ENCODE data around the gene HIVEP1.

The HIVEP1 gene

DNA sequence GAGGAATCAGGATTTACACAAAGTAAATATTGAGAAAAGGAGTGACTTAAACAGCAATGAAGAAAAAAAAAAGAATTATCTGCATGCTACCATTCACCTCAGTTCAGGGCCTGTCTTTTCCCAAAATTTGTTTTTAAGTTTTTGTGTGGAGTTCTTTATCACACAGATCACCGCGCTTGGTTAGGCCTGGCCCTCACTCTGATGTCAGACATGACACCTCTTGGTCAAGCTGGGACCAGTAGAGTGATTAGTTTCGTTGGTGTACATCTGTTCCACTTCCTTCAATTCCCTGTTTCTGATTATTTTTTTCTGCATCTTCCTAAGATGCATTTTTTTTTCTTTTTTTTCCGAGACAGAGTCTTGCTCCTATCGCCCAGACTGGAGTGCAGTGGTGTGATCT lies 34.9 kb upstream of the HIVEP1 start:
- TF ChIP-seq, protein P1, sequence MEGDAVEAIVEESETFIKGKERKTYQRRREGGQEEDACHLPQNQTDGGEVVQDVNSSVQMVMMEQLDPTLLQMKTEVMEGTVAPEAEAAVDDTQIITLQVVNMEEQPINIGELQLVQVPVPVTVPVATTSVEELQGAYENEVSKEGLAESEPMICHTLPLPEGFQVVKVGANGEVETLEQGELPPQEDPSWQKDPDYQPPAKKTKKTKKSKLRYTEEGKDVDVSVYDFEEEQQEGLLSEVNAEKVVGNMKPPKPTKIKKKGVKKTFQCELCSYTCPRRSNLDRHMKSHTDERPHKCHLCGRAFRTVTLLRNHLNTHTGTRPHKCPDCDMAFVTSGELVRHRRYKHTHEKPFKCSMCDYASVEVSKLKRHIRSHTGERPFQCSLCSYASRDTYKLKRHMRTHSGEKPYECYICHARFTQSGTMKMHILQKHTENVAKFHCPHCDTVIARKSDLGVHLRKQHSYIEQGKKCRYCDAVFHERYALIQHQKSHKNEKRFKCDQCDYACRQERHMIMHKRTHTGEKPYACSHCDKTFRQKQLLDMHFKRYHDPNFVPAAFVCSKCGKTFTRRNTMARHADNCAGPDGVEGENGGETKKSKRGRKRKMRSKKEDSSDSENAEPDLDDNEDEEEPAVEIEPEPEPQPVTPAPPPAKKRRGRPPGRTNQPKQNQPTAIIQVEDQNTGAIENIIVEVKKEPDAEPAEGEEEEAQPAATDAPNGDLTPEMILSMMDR (IDR thresholded peaks at IDR 0.05; ENCODE audit: low read depth, low read length), result no peak
- H3K4me3 ChIP-seq (ENCODE audit: low read depth, low read length), result no peak overlapping the region

DNA sequence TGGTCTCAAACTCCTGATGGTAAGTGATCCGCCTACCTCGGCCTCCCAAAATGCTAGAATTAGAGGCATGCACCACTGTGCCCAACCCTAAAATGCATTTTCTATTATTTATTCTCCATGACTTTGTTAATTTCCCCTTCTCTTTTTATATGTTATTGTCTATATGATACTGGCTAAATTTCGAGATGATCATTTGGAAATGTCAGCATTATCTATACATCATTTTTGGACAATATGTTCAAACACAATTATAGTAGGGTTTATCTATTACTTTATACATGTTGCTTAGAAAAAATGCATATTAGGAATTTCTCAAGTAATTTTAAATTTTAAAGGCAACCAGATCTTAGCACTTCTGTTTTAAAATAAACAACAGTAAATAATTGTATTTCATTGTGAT lies 34.4 kb upstream of the HIVEP1 start:
- H3K4me3 ChIP-seq (ENCODE audit: low read depth, low read length), result no peak overlapping the region
- TF ChIP-seq, protein P1 (IDR thresholded peaks at IDR 0.05; ENCODE audit: low read depth, low read length), result no peak

DNA sequence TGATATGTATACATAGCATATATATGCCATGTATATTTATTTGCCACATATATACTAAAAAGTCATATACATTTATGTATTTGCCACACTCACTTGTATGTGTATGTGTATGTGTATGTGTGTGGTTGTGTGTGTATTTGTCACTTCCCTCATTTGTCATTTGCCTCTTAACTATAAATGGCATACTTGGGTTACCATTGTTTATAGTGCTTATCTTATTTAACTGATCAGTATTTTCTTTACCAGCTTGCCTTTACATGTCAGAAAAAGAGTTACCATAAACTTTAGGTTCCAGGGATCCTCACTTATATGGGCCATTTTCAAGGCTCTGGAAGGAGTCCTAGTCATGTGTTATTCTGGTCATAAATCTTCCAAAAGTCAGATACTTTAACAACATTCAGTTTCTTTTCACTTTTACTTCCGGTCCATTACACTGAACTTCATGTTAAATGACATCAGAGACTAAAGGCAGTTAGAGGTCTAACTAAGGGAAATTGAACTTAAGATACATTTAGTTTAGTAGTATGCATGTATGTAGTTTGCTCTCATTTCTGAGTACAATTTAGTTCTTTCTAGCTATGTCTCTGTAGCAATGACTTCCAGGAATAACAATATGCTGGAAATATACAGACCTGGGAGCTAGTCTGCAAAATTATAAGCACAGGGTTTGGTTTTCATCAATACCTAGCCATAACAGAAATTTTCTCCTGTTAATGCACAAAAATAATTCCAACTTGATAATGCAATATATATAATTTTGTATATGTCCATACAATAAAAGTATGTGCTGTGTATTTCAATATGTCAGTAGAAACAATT lies 33.7 kb upstream of the HIVEP1 start:
- no peak overlapping the region for H3K4me3 ChIP-seq (ENCODE audit: low read depth, low read length)
- TF ChIP-seq, protein P1 (IDR thresholded peaks at IDR 0.05; ENCODE audit: low read depth, low read length), result no peak

DNA sequence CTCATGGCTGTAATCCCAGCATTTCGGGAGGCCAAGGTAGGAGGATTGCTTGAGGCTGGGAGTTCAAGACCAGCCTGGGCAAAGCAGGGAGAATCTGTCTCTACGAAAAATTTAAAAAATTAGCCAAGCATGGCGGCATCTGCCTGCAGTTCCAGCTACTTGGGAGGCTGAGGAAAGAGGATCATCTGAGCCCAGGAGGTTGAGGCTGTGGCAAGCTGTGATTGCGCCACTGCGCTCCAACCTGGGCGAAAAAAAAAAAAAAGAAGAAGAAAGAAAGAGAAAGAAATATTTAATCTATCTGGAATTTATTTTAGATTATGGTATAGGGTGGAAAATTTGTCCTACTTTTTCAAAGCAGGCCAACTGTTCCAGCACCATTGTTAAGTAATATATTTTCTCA lies 32.2 kb upstream of the HIVEP1 start:
- TF ChIP-seq, protein P1 (IDR thresholded peaks at IDR 0.05; ENCODE audit: low read depth, low read length), result no peak

DNA sequence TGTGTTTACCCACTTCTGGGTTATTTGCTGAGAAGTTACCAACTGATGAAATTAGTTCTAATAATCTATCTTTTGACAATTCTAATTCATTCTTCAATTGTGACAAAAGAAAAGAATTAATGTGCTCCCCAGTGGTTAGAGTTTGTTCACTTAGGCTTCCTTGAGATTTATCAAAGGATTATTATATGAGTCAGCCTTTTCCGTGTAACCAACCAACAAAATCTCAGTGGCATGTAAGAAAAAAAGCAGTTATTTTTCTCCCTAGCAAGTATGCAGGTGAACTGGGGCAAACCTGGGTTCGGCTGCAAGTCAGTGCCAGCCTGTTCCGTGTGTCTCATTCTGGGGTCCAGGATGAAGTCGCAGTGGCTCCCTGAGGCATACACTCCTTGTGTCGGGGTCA lies 28.8 kb upstream of the HIVEP1 start:
- H3K4me3 ChIP-seq (ENCODE audit: low read depth, low read length), result no peak overlapping the region
- TF ChIP-seq, protein P1 (IDR thresholded peaks at IDR 0.05; ENCODE audit: low read depth, low read length), result no peak

More for the DNA sequence above, 32.2 kb upstream of the HIVEP1 start:
- H3K4me3 ChIP-seq (ENCODE audit: low read depth, low read length), result no peak overlapping the region

DNA sequence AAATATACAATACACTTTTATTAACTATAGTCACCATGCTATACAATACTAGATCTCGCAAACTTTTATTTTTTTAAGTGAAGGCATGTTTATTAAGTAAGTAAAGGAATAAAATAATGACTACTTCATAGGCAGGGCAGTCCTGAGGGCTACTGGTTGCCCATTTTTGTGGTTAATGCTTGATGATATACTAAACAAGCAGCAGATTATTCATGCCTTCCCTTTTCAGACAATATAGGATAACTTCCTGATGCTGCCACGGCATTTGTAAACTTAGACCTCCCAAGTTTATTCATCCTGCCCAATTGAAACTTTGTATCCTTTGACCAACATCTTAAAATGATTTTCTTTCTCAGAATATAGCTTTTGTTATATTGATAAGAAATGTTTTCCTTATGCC lies 24.7 kb upstream of the HIVEP1 start:
- TF ChIP-seq, protein P1 (IDR thresholded peaks at IDR 0.05; ENCODE audit: low read depth, low read length), result no peak
- no peak overlapping the region for H3K4me3 ChIP-seq (ENCODE audit: low read depth, low read length)

DNA sequence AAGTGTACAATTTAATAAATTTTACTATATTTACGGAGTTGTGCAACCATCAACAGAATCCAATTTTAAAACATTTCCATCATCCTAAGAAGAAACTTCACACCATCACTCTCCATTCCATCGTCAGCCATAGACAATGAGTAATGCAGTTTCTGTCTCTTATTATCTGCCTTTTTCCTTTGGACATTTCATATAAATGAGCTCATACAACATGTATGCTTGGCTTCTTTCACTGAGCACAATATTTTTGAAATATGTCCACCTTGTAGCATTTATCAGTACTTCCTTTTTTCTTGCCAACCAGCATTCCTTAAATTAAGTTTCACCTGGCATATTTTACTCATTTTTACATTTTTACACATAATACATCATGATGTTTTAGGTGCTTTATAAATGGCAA lies 22.7 kb upstream of the HIVEP1 start:
- TF ChIP-seq, protein P1 (IDR thresholded peaks at IDR 0.05; ENCODE audit: low read depth, low read length), result no peak
- no peak overlapping the region for H3K4me3 ChIP-seq (ENCODE audit: low read depth, low read length)

All from WI38 (cell line).